NCI-H748 (cell line): ENCODE data around the gene CNNM2.

Source experiments
- DNase-seq: peaks from one replicate; lab custom pipeline; 2025; ENCODE audit not compliant: unreplicated experiment; lab: John Stamatoyannopoulos, UW

CNNM2 gene

DNA sequence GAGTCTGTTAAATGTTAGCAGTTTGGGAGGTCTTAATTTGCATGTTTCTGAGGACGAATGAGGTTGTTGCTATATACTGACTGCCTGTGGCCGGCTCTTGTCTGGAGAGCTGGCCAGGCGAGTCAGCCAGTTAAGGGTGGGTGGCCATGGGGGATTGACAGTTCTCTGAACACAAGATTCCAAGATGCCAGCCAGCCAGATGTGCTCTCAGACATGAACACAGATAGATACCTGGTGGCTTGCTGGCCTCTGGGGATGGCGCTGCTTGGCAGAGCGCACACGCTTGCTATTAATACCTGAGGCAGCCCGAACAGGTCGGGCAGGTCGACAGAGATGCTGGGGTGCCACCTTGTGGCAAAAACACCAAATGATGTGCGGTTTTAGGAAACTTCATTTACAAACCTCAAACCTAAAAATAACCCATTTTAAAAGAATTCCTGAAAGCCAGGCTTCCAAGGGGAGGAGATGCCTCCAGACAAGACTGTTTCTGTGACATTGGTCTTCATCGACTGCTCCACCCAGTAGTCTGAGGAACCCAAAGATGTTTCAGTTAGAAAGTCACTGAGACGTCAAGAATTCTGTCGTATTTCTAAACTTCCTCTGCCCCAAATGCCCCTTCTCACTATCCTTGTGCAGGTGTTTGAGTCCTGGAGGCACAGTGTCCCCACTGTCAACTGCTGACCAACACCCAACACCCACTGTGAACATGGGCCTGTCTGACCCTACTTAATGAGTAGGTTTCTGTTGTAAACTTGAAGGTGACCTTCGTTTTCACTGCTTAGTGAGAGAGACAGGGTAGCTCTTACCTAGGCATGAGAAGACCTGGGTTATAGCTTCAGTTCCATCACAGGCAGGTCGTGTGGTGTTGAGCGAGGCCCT is 151.6 kb downstream of the CNNM2 start:
- DNase-seq: peak; percentile 63

GRCh38 chr10:103072276-103072675 is 154.2 kb downstream of the CNNM2 start:
- DNase-seq: no peak

GRCh38 chr10:103072891-103073290 is 154.8 kb downstream of the CNNM2 start:
- no peak for DNase-seq

GRCh38 chr10:103077020-103077419 is 158.9 kb downstream of the CNNM2 start:
- no peak for DNase-seq

DNA sequence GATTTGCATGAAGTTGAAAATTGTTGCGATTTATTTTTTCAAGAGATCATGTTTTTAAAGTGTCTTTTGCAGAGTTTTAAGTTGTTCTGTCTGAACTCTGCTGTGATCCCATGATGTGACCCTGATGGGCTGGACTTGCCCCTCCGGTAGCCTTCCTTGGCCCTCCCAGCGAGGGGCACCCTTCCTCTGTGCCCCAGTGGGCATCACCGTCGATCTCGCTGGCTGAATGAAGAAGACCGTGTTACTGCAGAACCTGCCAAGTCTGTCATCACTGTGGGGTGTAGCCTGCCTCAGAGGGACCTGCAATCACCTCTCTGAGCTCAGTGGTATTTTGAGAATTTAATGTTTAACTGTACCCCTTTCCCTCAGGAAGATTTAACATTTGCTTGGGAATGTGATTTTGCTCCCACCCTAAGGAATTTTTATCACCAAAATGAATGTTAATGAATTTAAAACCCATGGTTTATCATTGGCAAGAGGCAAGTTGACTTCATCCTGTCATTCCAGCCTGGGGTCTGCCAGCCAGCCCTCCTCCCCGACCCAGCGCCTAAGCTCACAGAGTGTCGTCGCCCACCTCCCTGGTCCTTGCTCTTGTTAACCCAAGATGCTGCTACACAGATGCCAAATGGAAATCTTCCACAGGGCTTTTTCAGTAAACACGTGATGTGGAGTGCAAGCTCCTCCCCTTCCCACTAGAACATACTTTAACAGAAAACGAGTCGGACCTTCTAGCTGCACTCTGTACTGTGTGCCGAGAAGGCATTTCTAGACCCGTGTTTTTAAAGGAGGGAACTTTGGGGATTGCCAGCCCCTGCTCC is 159.6 kb downstream of the CNNM2 start:
- DNase-seq: no peak

DNA sequence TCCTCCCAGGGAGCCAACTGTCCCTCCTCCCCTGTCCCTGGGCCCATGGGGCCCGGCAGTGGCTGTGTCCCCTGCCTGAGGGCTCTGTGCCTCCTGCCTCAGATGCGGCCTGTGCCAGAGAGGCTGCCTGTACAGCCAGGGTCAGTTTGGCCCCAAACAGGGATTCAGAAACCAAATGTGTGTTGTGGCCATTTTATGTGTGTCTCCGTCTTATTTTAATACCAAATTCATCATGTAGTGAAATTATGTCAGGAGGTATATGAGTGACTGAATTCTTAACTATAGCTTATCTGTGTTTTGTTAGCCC is 160.2 kb downstream of the CNNM2 start:
- DNase-seq: no peak

- no peak for DNase-seq
These were observed 160.6 kb downstream of the CNNM2 start for GRCh38 chr10:103078676-103079075.

DNA sequence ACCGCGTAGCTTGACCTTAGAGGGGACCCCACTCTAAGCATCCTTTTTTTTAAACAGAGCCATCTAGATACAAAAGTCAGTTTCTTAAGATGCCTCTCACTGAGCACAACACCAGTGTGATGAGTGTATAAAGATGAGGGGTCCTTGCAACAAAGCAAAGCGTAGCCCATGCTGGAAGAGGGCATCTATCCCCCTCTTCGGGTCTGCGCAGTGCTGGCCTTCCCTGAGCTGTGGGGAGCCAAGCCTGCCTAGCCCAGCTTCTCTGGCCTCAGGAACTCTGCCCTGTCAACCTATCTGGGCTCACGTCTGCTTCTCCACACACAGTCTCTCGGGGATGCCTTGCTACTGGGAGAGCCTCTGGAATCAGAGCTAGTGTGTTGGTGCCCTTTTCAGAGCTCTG is 161.0 kb downstream of the CNNM2 start:
- no peak for DNase-seq

DNA sequence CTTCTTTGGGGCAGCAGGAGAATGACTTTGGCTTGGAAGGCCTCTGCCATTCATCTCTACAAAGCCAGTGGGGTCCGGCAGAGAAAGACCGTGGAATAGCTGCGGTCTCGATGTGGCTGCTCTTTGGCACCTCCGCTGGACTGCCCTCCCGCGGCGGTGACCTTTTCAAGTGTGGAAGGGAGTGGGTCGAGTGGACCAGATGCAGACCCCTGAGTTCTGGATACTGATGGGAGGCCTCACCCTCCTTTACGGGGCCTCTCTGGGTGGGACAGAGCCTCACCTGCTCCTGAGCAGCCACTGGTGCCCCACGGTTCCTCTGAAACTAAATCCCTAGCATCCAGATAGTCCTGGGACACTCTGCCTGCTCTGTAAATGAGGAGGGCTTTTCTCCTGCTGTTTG is 161.9 kb downstream of the CNNM2 start:
- DNase-seq: no peak

DNA sequence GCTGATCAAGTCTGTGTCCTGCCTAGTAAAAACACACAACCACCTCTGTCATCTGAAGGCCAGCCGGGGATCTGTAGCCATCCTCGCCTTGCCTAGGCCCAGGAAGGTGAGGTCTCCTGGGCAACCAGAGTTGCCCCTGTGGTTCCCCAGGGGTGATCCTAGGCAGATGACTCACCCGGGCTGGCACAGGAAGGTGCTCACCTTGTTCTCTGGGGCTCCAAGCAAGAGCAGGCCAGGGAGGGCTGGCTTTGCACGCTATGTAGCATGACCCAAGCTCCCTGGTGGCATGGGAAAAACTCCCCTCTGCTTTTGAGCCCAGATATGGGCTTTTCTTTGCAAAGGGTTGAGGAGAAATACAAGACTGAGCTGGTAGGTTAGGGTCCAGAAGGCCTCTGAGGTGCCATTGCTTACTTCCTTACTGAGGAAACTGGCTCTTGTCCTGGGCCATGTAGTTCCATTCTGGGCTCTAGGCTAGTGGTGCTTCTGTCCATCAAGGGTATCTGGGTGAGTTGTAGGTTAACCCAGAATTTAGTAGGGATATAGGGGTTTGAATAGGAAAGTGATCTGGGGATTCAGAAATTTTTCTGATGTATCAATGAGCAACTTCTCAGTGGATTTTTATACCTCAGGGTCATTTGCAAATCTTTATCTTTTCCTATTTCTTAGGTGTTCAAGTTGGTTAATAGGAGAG is 162.9 kb downstream of the CNNM2 start:
- DNase-seq: no peak

GRCh38 chr10:103082683-103083082 is 164.6 kb downstream of the CNNM2 start:
- no peak for DNase-seq

DNA sequence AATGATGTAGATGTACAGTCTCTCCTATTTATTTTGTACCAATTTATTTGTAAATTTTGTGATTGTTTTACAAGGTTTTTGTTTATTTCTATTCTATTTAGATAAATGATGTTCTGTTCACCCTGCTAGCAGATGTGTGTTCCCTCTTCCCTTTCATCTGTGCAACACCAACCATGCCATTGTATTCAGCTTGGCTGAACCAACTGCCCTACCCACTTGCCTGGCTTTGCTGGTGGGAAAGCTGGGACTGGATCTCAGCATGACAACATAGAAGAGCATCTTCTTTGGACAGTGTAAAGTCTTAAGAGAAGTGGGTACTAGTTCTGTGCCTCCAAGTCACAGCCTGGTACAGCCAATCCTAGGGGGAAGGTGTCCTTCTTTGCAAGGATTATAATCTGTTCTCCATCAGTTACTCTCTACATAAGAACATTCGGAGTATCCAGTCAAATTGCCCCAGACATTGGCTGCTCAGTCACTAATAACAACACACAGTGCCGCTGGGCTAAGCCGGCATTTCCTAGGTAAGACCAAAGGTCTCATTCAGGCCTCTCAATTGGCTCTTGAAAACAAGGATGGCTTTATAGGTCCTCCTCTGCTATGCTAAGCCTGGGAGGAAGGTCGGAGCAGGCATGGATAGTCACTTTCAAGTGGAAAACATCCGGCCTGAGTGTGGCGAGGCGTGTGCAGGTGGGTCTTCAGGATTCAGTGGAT is 165.3 kb downstream of the CNNM2 start:
- DNase-seq: no peak

GRCh38 chr10:103083977-103084320 is 165.9 kb downstream of the CNNM2 start:
- no peak for DNase-seq

DNA sequence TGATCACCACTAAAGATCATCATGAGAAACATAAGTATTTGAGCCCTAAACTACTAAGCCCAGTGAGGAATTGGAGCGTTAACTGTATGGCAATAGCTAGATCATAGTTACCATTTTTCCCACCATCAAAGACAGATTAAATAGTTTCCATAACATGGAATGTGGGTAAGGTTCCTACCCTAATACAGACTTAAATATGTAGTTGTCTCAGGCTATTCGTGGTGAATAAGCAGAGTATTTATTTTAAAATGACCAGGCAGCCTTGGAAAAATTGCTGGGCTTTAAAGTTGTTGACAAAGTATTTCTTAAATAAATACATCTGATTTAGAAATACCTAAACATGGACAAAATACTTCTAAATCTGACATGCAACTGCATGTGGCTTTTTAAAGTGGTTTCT is 168.2 kb downstream of the CNNM2 start:
- DNase-seq: no peak

- no peak for DNase-seq
These were observed 168.7 kb downstream of the CNNM2 start for GRCh38 chr10:103086799-103087198.

DNA sequence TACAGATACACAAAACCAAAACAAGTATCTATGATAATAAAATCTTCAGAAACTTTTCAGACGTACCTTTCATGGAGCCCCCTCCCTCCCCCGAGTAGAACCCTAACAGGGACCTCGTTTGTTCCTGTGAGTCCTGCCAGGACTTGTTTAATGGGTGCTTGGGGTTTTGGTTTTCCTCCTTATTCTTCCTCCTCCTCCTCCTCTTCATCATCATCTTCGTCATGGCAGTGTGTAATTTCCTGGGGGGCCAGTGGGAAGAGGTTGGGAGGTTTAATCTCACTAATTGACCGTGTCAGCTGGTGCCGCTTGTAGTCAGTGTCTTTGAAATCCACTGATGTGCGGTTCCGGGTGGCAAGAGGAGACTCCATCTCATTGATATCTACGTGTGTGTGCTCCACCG is 171.4 kb downstream of the CNNM2 start:
- DNase-seq: no peak

DNA sequence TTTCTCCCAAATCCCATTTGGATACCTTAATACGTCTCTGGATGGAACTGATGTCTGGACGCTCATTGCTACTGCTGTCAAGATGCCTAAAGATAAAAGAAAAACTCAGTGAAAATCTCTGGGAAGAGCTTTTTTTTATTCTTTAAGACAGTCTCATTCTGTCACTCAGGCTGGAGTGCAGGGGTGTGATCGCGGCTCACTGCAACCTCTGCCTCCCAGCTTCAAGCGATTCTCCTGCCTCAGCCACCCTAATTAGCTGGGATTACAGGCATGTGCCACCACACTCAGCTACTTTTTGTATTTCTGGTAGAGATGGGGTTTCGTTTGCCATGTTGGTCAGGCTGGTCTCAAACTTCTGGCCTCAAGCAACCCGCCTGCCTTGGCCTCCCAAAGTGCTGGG is 172.8 kb downstream of the CNNM2 start:
- no peak for DNase-seq

- DNase-seq: no peak
These were observed 176.9 kb downstream of the CNNM2 start for GRCh38 chr10:103095005-103095404.

DNA sequence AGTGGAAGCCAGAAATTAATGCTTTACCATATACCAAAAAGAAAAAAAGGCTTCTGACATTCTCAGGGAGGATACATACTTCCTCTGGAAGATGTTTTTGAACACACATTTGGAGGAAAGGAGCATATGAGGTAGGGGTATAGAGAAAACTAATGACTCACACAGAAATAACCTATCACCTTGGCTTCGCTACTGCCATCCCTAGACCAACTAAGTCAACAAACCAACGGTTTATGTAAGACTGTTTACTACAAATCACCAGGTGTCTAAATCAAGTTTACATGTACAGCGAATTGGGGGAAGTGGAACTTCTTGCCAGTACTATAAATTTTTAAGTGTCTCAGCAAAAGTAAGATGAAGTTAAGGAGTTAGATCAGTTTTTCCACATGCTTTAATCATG is 178.0 kb downstream of the CNNM2 start:
- DNase-seq: no peak

DNA sequence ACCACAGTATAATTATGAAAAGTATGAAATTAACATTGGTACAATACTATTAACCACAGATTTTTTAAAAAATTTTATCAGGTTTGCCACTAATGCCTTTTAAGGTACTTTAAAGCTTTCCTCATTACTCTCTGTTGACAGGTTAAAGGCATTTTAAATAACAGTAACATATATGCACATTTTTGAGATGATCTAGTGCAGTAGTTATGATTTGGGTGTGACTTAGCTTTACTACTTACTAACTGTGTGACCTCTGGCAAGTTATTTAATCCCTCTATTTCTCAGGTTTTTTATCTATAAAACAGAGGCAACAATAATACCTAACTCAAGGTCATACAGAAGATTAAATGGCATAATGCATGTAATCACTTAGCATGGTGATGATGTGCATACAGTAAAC is 180.1 kb downstream of the CNNM2 start:
- DNase-seq: no peak

DNA sequence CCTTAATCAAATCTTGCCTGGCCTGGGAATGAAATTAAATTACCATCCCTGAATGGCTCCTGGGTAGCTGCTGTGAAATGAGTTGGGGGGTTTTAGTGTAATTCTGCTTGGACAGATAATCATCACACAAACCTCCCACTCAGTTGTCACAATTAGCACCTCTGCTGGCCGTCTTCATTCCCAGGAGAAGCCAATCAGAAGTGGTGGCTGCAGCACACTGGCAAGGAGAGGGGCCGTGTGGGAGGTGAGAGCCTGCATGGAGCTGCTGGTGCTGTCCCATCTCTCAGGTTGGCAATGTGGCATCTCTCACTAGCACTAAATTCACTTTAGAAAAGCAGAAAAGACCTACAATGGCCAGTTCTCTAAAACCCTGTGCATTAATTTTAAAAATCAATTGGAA is 182.5 kb downstream of the CNNM2 start:
- no peak for DNase-seq
